HL-60 (cell line): ENCODE measurements around the gene RCAN3.
"Not testable (repeated sequence)": the region's sequence is repeated elsewhere in the genome, so short reads cannot be mapped to it uniquely, and the experiment has no call there.

Source experiments
- POLR2AphosphoS5 ChIP-seq: IDR thresholded peaks from 2 replicates; pipeline ENCODE4 v1.6.1; 2012; ENCODE audit warnings: low read depth
- TF ChIP-seq, protein P1 (sequence below): IDR thresholded peaks from one replicate; pipeline ENCODE4 v1.5.1; 2011; ENCODE audit warnings: low read length, control low read depth, inconsistent platforms; ENCODE audit not compliant: insufficient read depth
- TF ChIP-seq, protein P2 (sequence below): IDR thresholded peaks from 2 replicates; pipeline ENCODE4 v1.6.1; 2012; ENCODE audit warnings: low read depth; ENCODE audit not compliant: insufficient replicate concordance

DNA sequence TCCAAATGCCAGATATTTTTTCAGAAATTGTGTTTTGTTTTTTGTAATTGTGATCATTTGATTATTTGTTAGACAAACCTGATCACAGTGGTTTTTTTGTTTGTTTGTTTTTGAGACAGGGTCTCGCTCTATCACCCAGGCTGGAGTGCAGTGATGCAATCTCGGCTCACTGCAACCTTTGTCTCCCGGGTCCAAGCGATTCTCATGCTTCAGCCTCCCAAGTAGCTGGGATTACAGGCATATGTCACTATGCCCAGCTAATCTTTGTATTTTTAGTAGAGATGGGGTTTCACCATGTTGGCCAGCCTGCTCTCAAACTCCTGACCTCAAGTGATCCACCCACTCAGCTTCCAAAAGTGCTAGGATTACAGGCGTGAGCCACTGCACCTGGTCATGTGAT lies 46.6 kb downstream of the RCAN3 start:
- TF ChIP-seq, protein P1, sequence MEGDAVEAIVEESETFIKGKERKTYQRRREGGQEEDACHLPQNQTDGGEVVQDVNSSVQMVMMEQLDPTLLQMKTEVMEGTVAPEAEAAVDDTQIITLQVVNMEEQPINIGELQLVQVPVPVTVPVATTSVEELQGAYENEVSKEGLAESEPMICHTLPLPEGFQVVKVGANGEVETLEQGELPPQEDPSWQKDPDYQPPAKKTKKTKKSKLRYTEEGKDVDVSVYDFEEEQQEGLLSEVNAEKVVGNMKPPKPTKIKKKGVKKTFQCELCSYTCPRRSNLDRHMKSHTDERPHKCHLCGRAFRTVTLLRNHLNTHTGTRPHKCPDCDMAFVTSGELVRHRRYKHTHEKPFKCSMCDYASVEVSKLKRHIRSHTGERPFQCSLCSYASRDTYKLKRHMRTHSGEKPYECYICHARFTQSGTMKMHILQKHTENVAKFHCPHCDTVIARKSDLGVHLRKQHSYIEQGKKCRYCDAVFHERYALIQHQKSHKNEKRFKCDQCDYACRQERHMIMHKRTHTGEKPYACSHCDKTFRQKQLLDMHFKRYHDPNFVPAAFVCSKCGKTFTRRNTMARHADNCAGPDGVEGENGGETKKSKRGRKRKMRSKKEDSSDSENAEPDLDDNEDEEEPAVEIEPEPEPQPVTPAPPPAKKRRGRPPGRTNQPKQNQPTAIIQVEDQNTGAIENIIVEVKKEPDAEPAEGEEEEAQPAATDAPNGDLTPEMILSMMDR = not testable (repeated sequence)
- not testable (repeated sequence) for TF ChIP-seq POLR2AphosphoS5
- TF ChIP-seq, protein P2, sequence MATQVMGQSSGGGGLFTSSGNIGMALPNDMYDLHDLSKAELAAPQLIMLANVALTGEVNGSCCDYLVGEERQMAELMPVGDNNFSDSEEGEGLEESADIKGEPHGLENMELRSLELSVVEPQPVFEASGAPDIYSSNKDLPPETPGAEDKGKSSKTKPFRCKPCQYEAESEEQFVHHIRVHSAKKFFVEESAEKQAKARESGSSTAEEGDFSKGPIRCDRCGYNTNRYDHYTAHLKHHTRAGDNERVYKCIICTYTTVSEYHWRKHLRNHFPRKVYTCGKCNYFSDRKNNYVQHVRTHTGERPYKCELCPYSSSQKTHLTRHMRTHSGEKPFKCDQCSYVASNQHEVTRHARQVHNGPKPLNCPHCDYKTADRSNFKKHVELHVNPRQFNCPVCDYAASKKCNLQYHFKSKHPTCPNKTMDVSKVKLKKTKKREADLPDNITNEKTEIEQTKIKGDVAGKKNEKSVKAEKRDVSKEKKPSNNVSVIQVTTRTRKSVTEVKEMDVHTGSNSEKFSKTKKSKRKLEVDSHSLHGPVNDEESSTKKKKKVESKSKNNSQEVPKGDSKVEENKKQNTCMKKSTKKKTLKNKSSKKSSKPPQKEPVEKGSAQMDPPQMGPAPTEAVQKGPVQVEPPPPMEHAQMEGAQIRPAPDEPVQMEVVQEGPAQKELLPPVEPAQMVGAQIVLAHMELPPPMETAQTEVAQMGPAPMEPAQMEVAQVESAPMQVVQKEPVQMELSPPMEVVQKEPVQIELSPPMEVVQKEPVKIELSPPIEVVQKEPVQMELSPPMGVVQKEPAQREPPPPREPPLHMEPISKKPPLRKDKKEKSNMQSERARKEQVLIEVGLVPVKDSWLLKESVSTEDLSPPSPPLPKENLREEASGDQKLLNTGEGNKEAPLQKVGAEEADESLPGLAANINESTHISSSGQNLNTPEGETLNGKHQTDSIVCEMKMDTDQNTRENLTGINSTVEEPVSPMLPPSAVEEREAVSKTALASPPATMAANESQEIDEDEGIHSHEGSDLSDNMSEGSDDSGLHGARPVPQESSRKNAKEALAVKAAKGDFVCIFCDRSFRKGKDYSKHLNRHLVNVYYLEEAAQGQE = not testable (repeated sequence)
